Stimulated activated CD8-positive, alpha-beta memory T cell treated with anti-CD3 and anti-CD28 coated beads, Interleukin-12 subunit alpha, Interleukin-12 subunit beta, amount 100 ng/mL, for 1 hour (primary cell): ENCODE measurements around the gene DUOXA1.
"Not testable (repeated sequence)": the region's sequence is repeated elsewhere in the genome, so short reads cannot be mapped to it uniquely, and the experiment has no call there.

Source experiments
- DNase-seq: peaks from one replicate; pipeline ENCODE4 v3.0.0-alpha.2; 2020; ENCODE audit warnings: low read depth

Gene DUOXA1

DNA sequence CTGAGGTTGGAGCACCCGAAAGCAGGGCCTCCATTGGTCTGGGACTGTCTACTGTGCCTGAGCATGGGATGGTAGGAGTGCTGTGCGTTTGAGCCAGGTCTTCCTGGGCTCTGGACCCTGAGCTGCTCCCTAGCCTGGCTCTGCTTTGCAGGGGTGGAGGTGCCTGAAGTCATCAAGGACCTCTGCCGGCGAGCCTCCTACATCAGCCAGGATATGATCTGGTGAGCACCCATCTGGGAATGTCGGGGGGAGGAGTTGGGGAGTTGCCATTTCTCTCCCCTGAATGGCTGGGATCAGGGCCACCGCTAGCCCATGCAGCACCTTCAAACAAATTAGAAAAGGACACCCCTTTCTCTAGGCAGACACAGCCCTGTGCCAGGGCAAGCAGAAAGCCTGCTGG is 20.8 kb upstream of the DUOXA1 start:
- DNase-seq, result no peak

DNA sequence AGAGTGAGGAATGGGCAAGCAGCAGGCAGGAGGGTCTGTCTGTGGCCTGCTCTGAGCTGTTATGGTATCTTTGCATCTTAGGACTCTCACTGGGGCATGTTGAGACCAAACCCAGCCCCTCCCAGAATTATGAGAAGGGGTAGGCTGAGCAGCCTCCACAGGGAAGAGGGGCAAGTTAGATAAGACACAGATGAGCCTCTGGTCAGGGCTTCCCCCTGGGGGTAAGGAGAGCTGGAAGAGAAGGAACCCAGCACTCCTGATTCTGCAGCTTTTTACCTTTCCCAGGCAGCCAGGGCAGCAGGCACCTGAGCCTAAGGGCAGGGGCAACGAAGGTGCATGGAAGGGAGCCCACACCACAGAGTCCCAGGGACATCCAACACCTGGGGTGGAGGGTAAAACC is 19.4 kb upstream of the DUOXA1 start:
- DNase-seq, result no peak

DNA sequence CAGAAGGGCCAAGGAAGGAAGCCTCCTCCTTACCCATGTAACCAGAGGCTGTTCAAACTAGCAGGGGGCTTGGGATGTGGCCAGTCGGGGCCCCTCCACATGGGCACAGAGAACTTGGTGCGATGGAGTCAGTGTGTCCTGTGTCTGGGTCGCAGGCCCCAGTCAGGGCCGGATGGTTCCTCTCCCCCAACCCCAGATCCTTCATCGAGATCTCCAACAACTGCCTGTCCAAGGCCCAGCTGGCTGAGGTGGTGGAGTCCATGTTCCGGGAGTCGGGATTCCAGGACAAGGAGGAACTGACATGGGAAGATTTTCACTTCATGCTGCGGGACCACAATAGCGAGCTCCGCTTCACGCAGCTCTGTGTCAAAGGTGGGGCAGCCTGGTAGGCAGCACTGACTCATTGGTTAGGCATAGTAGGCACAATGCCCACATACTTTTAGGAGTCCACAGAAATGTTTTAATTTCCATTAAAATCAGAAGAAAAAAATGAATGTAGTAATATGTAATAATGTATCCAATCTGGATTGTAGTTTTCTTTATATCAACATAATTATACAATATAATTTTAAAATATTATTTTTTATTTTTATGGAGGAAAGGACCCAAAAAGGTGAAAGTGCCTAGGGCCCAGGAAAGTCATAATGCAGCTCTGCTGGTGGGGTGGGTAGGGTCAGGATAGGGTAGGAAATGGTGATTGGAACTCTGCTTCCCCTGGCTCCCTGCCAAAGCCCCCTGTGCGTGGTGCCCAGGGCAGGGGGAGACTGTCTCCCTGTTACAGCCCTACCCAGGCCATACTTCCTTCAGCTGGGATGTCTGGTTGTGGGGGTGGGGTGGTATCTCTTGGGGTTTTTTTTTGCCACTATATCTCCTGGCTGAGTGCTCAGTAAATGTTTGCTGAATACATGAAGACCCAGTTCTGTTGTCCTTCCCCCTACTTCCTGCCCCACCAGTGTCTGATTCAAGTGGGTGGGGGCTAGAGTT is 18.7 kb upstream of the DUOXA1 start:
- no peak for DNase-seq

GRCh38 chr15:45147606-45148005 is 17.9 kb upstream of the DUOXA1 start:
- no peak for DNase-seq

DNA sequence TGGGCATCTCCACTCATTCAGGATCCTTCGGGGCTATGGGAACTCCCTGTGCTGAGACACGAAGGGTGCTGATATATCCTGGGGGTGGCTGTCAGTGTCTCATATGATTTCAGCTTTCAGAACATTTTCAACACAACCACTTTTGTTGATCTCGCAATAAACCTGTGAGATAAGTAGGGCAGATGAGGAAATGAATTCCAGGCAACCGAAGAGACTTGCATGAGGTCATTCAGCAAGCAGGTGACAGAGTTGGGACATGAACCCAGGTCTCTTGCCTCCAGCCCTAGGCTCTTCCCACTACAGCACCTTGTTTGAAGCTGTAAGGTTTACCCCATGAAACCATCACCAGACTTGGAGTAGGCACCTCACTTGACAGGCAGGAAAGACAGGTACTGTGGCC is 16.7 kb upstream of the DUOXA1 start:
- DNase-seq, result no peak

DNA sequence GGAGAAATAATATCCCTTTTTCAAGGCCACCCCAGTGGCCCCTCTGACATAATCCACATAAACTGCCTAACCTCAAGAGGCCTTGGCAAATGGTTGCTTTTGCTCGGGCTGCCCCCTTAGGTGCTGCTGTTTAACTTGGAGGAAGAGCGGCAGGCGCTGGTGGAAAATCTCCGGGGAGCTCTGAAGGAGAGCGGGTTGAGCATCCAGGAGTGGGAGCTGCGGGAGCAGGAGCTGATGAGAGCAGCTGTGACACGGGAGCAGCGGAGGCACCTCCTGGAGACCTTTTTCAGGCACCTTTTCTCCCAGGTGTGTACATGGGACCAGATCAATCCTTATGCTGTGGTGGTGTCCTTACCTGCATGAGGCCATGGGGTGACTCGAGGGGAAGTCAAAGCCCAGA is 15.1 kb upstream of the DUOXA1 start:
- no peak for DNase-seq

GRCh38 chr15:45143946-45144345 is 14.3 kb upstream of the DUOXA1 start:
- no peak for DNase-seq

DNA sequence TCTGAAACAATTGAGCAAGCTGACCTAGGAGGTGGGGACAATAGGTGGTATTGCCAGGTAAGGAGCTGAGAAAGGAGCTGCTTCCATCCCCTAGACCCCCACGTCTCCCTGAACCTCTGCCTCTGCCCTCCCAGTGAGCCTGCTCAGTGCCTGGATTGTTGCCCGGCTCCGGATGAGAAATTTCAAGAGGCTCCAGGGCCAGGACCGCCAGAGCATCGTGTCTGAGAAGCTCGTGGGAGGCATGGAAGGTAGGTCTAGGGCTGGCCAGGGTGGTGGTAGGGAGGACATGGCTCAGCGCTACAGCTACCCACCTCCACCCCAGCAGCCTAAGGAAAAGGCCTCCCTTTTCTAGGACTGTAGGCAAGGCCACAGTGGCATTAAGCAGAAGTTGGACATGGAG is 13.4 kb upstream of the DUOXA1 start:
- DNase-seq, result no peak

DNA sequence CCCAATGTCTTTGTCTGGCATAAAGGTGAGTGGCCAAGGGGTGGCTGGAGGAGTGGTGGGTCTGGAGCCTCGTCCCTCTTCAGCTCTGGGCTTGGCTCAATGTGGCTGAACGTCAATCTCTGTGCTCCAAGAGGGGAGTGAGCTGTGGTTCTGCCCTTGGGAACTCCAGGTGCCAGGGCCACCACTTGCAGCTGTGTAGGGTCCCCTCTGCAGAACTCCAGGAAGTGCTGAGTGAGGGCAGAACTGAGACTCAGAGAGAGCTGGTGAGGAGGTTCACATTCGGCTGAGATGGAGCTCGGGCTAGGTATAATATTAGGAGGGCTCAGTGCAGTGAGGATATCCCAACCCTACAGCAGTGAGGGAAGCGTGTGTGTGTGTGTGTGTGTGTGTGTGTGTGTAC is 11.7 kb upstream of the DUOXA1 start:
- no peak for DNase-seq

- no peak for DNase-seq
Observed at GRCh38 chr15:45140557-45141250, 11.0 kb upstream of the DUOXA1 start.

- DNase-seq, result no peak
Observed at GRCh38 chr15:45139770-45140169, 10.1 kb upstream of the DUOXA1 start.

GRCh38 chr15:45138814-45139765 is 9.4 kb upstream of the DUOXA1 start:
- no peak for DNase-seq

- DNase-seq, result no peak
Observed at GRCh38 chr15:45137703-45138102, 8.0 kb upstream of the DUOXA1 start.

GRCh38 chr15:45136378-45136764 is 6.7 kb upstream of the DUOXA1 start:
- DNase-seq, result no peak

DNA sequence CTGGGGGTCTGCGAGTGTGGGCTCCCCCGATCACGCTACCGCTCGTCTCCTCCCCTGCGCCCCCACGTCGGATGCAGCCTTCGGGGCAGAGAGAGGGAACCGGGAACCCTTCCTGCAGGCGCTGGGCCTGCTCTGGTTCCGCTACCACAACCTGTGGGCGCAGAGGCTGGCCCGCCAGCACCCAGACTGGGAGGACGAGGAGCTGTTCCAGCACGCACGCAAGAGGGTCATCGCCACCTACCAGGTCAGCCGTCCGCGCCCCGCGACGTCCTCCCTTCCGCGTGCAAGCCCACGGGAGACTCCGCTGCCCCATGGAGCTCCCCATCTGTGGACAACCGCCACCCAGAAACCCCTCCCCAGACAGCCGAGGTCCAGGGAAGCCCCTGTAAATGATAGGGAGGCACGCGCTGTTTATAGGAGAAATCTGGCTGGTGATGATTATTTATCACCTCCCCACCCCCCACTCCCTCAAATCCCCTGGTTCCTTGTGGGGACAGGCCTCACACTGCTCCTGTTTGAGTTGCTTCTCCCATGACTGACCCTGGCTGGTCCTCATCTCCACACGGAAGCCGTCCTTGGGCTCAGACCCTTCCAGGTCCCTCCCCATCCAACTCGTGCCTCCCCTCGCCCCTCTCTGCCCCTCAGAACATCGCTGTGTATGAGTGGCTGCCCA is 6.2 kb upstream of the DUOXA1 start:
- not testable (repeated sequence) for DNase-seq

- DNase-seq, result no peak
Observed at GRCh38 chr15:45134682-45135604, 5.3 kb upstream of the DUOXA1 start.

DNA sequence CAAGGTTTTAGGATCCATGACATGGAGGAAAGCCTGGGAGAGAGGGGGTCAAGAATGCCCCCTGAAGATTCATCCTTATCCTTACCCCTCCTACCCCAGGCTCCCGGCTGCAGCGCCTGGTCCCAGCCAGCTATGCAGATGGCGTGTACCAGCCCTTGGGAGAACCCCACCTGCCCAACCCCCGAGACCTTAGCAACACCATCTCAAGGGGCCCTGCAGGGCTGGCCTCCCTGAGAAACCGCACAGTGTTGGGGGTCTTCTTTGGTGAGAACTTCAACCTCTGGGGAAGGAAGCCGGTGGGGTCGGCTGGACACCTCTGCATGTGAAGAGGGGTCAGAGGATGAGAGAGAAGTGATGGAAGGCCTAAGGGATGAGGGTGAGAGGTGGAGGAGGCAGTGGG is 4.4 kb upstream of the DUOXA1 start:
- no peak for DNase-seq

DNA sequence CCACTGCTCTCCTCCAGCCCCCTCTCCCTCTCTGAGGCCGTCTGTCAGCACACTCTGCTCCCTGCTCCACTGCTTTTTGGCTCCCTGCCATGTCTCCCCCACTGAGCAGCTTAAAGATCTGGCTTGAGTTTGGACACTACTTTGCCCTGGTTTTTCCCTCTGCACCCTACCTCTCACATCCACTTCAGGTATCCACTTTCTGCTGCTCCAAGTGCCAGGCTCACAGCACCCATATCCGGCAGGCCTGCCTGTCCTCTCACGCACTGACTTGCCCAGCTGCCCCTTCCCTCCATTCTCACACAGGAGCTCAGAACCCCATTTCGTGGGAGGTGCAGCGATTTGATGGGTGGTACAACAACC is 3.9 kb upstream of the DUOXA1 start:
- DNase-seq, result no peak

GRCh38 chr15:45132844-45133560 is 3.3 kb upstream of the DUOXA1 start:
- DNase-seq, result no peak

GRCh38 chr15:45131510-45131909 is 1.8 kb upstream of the DUOXA1 start:
- no peak for DNase-seq
